Karpas-422 (cell line): ENCODE measurements around the gene NOVA2. TPM values are rescaled to one million over a fixed set of nuclear protein-coding genes. Genes with fewer than 3 reads are reported as not detected.

ENCODE experiments used
- DNase-seq: peaks from one replicate; pipeline ENCODE4 v3.0.0-alpha.2; 2015
- H2AFZ ChIP-seq: fragments of 200-600 bp; sonication (generic); 2 replicates; pipeline ENCODE4 v1.6.1; 2014; ENCODE audit warnings: antibody characterized with exemption, low read length, mixed read lengths
- H3K27ac ChIP-seq: fragments of 200-600 bp; sonication (generic); 2 replicates; pipeline ENCODE4 v1.5.1; 2014; ENCODE audit warnings: mild to moderate bottlenecking, low read length, moderate library complexity
- H3K27me3 ChIP-seq: fragments of 200-600 bp; sonication (generic); 2 replicates; pipeline ENCODE4 v1.6.1; 2014; ENCODE audit warnings: low read length, mixed read lengths
- H3K36me3 ChIP-seq: fragments of 200-600 bp; sonication (generic); 2 replicates; pipeline ENCODE4 v1.6.1; 2014; ENCODE audit warnings: low read length, mixed read lengths; ENCODE audit not compliant: insufficient read depth
- H3K4me1 ChIP-seq: fragments of 200-600 bp; sonication (generic); 2 replicates; pipeline ENCODE4 v1.6.1; 2014; ENCODE audit warnings: mild to moderate bottlenecking, low read length, mixed read lengths
- H3K4me2 ChIP-seq: fragments of 200-600 bp; sonication (generic); 2 replicates; pipeline ENCODE4 v1.6.1; 2014; ENCODE audit warnings: low read length, low read depth, mild to moderate bottlenecking; ENCODE audit not compliant: poor library complexity, severe bottlenecking
- H3K4me3 ChIP-seq: fragments of 200-600 bp; sonication (generic); 2 replicates; pipeline ENCODE4 v1.5.1; 2014; ENCODE audit warnings: mild to moderate bottlenecking, antibody characterized with exemption, low read length, mixed read lengths
- H3K79me2 ChIP-seq: fragments of 200-600 bp; sonication (generic); 2 replicates; pipeline ENCODE4 v1.6.1; 2014; ENCODE audit warnings: mild to moderate bottlenecking, low read length, mixed read lengths
- H3K9ac ChIP-seq: fragments of 200-600 bp; sonication (generic); 2 replicates; pipeline ENCODE4 v1.6.0; 2014; ENCODE audit warnings: low read length
- H3K9me2 ChIP-seq: fragments of 200-600 bp; sonication (generic), shearing (Covaris generic); replicated peaks from 2 replicates; pipeline ENCODE4 v1.6.0; 2014; ENCODE audit warnings: mild to moderate bottlenecking, low read length, moderate library complexity; ENCODE audit not compliant: insufficient read depth
- H3K9me3 ChIP-seq: fragments of 300-700, 200-600 bp; sonication (generic); 2 replicates; pipeline ENCODE4 v1.6.1; 2014; ENCODE audit warnings: low read length, mixed read lengths
- H4K20me1 ChIP-seq: fragments of 200-600 bp; sonication (generic); 2 replicates; pipeline ENCODE4 v1.6.1; 2014; ENCODE audit warnings: mild to moderate bottlenecking, antibody characterized with exemption, low read length, low read depth; ENCODE audit not compliant: insufficient read depth
- total RNA-seq: library from RNA; depleted of rRNA; stranded (reverse); fragments of >200 nt; shearing (Covaris generic); gene quantifications from 2 replicates; pipeline ENCODE4 v1.2.3, GENCODE V29; 2014; ENCODE audit warnings: low replicate concordance; rRNA removed

The NOVA2 gene, protein sequence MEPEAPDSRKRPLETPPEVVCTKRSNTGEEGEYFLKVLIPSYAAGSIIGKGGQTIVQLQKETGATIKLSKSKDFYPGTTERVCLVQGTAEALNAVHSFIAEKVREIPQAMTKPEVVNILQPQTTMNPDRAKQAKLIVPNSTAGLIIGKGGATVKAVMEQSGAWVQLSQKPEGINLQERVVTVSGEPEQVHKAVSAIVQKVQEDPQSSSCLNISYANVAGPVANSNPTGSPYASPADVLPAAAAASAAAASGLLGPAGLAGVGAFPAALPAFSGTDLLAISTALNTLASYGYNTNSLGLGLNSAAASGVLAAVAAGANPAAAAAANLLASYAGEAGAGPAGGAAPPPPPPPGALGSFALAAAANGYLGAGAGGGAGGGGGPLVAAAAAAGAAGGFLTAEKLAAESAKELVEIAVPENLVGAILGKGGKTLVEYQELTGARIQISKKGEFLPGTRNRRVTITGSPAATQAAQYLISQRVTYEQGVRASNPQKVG
- total RNA-seq, result 0.07 TPM in 1 of 2 replicates, not detected in the other

DNA sequence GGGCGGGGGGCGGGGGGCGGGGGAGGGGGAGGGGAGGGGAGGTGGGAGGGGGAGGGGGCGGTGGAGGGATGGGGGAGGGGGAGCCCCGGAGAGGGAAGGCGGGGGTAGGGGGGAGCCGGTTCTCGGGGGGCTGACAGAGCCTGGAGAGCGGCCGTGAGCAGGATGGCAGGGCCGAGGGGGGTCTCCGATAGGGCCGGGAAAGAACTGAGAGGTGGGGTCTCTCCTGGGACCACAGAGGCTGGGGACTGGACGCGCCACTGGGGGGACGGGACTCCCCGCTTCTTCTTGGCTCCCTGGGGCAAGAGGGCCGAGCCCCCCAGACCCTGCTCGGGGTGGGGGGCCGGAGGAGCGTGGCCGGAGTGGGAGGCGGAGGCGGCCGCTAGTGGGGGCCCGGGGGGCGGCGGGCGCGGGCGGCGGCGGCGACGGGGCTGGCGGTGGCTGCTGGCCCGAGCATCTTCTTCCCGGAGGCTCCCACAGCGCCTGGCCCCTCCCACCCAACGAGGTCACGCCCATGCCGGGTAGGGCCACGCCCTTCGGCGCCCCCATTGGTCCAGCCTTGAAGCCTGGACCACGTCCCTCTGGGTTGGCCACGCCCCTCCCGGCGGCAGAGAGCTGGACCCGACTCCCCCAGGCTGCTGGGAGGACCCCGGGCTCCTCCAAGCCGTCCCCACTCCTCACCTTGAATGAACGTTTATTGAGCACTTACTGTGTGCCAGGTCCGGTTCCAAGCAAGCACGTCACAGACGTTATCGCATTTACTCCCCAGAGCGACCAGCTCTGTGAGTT lies at the start of gene NOVA2:
NOVA2 (minus strand) TSS at position 313 of the 786 bp plus-strand sequence. CDS start 514 bp downstream, outside the sequence.
- Histone ChIP-seq H3K36me3 (no peaks in the 10 kb centered on the region), H3K9me3 (no peaks in the 10 kb centered on the region), H3K4me2 (peak within 1 kb of the TSS; percentile 32), H2AFZ (no peak within 1 kb of the TSS), H3K79me2 (no peaks in the 10 kb centered on the region), H3K4me1 (peaks cover 7% of the 10 kb centered on the region), H3K9ac (peak within 1 kb of the TSS; percentile 54), H3K27ac (no peak within 1 kb of the TSS), H3K9me2 (no peaks in the 10 kb centered on the region), H3K27me3 (no peaks in the 10 kb centered on the region), H4K20me1 (no peaks in the 10 kb centered on the region), H3K4me3 (peak within 1 kb of the TSS; percentile 43; the same call in 1 of the 2 replicates)
- peak; percentile 90 for DNase-seq

DNA sequence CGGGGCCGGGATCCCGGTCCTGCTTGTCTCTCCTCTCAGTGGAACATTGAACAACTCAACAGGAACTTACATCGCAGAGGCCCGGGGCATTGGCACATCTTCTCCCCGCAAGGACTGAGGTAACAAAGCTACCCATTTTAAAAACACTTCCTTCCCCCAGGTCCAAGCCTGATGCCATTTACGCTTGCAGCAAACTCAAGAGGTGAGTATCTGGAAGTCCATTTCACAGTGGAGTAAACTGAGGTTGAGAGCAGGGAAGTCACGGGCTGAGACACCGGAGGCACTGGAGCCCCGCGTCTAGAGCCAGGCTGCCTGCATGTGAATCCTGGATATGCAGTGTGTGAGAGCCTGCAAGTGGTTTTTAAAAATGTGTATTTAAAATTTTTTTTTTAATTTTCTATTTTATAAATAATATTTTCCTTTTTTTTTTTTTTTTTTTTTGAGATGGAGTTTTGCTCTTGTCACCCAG lies 49.7 kb upstream of the NOVA2 start:
- Histone ChIP-seq H3K79me2 (no peaks in the 10 kb centered on the region), H3K9me3 (no peaks in the 10 kb centered on the region), H3K4me1 (peaks cover 8% of the 10 kb centered on the region), H3K9ac (no peak overlapping the region), H3K9me2 (no peaks in the 10 kb centered on the region), H2AFZ (no peak overlapping the region), H3K36me3 (peaks cover 8% of the 10 kb centered on the region), H3K27ac (no peak overlapping the region), H3K27me3 (no peaks in the 10 kb centered on the region), H3K4me2 (no peak overlapping the region), H3K4me3 (no peak overlapping the region), H4K20me1 (no peaks in the 10 kb centered on the region)
- no peak for DNase-seq

- Histone ChIP-seq H3K36me3 (peaks cover 8% of the 10 kb centered on the region), H3K9ac (no peak within 1 kb of the TSS), H3K9me3 (no peaks in the 10 kb centered on the region), H3K4me3 (no peak within 1 kb of the TSS), H3K4me2 (no peak within 1 kb of the TSS), H3K4me1 (peaks cover 8% of the 10 kb centered on the region), H3K27me3 (no peaks in the 10 kb centered on the region), H3K9me2 (no peaks in the 10 kb centered on the region), H4K20me1 (no peaks in the 10 kb centered on the region), H3K79me2 (no peaks in the 10 kb centered on the region), H2AFZ (no peak within 1 kb of the TSS), H3K27ac (no peak within 1 kb of the TSS)
- DNase-seq, result no peak
Measured at GRCh38 chr19:46022431-46023310, 49.0 kb upstream of the NOVA2 start, which contains the start of gene PGLYRP1. Gene PGLYRP1, minus strand, starts transcription at chr19:46023053. Its CDS starts 32 bp downstream, at chr19:46023021.

DNA sequence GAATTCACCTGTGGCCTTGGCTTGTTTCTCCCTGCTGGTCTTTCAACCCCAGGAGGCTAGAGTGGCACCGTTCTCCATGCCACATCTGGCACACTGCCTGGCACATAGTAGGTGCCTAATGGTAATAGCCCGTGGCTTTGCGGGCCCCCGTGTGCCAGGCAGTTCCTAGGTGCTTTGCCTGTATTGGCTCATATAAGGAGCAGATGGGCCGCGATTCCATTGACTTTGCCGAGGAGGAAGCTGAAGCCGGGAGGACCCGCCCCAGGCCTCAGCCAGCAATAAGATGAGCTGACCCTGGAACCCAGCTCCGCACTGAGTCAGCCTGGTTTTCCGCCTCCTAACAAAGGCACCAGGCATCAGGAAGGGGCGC lies 48.4 kb upstream of the NOVA2 start:
- peaks cover 8% of the 10 kb centered on the region for H3K36me3 ChIP-seq
- H3K4me1 ChIP-seq, result peaks cover 8% of the 10 kb centered on the region
- no peak overlapping the region for H3K4me2 ChIP-seq
- no peaks in the 10 kb centered on the region for H4K20me1 ChIP-seq
- no peak overlapping the region for H3K4me3 ChIP-seq
- no peaks in the 10 kb centered on the region for H3K9me3 ChIP-seq
- DNase-seq, result no peak
- no peaks in the 10 kb centered on the region for H3K9me2 ChIP-seq
- no peak overlapping the region for H2AFZ ChIP-seq
- H3K79me2 ChIP-seq, result no peaks in the 10 kb centered on the region
- no peak overlapping the region for H3K9ac ChIP-seq
- no peak overlapping the region for H3K27ac ChIP-seq
- H3K27me3 ChIP-seq, result no peaks in the 10 kb centered on the region

- no peak overlapping the region for H3K4me3 ChIP-seq
- H3K4me1 ChIP-seq, result peaks cover 3% of the 10 kb centered on the region
- no peak overlapping the region for H3K27ac ChIP-seq
- H4K20me1 ChIP-seq, result no peaks in the 10 kb centered on the region
- no peak overlapping the region for H3K4me2 ChIP-seq
- H3K9me3 ChIP-seq, result no peaks in the 10 kb centered on the region
- H3K27me3 ChIP-seq, result no peaks in the 10 kb centered on the region
- H3K79me2 ChIP-seq, result no peaks in the 10 kb centered on the region
- H3K36me3 ChIP-seq, result peaks cover 8% of the 10 kb centered on the region
- no peaks in the 10 kb centered on the region for H3K9me2 ChIP-seq
- no peak overlapping the region for H3K9ac ChIP-seq
- no peak for DNase-seq
- no peak overlapping the region for H2AFZ ChIP-seq
Measured at GRCh38 chr19:46021531-46022041, 47.9 kb upstream of the NOVA2 start.

- no peak overlapping the region for H3K4me2 ChIP-seq
- no peak overlapping the region for H2AFZ ChIP-seq
- H3K27me3 ChIP-seq, result no peaks in the 10 kb centered on the region
- no peaks in the 10 kb centered on the region for H3K9me3 ChIP-seq
- H3K36me3 ChIP-seq, result 0 out of 2 replicates have a peak, but pooled peaks cover under 1% of the 10 kb centered on the region
- no peak overlapping the region for H3K9ac ChIP-seq
- no peaks in the 10 kb centered on the region for H3K79me2 ChIP-seq
- H3K4me3 ChIP-seq, result no peak overlapping the region
- H4K20me1 ChIP-seq, result no peaks in the 10 kb centered on the region
- peaks cover 5% of the 10 kb centered on the region; the same call in 1 of the 2 replicates for H3K4me1 ChIP-seq
- no peaks in the 10 kb centered on the region for H3K9me2 ChIP-seq
- DNase-seq, result no peak
- no peak overlapping the region for H3K27ac ChIP-seq
Measured at GRCh38 chr19:46020819-46021125, 47.1 kb upstream of the NOVA2 start.

DNA sequence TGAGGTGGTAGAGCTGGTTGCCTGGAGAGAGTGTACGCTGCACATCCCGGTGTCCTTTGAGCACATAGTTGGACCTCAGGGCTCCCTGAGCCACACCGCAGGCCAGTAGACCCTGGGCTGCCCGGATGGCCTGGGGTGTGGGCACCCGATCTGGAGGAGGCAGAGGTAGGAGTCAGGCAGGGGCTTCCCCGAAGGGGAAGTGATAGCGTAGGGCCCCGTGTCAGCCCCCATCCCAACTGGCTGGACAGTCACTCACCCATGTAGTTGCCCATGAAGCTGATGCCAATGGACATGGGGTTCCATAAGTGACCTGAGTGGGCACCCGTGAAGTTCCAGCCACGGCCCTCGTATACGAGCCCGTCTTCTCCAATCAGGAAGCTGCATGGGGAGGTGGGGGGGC lies 45.6 kb upstream of the NOVA2 start:
- H3K4me3 ChIP-seq, result no peak overlapping the region
- H2AFZ ChIP-seq, result no peak overlapping the region

More for the DNA sequence above, 45.6 kb upstream of the NOVA2 start:
- Histone ChIP-seq H3K9me3 (no peaks in the 10 kb centered on the region), H4K20me1 (no peaks in the 10 kb centered on the region), H3K4me1 (peaks cover 5% of the 10 kb centered on the region; the same call in 1 of the 2 replicates), H3K27ac (no peak overlapping the region), H3K79me2 (no peaks in the 10 kb centered on the region), H3K4me2 (no peak overlapping the region), H3K9me2 (no peaks in the 10 kb centered on the region), H3K9ac (no peak overlapping the region), H3K36me3 (no peaks in the 10 kb centered on the region), H3K27me3 (no peaks in the 10 kb centered on the region)
- no peak for DNase-seq
